GM18907 (cell line): ENCODE measurements around the gene GRIK4.

Source experiments
- ATAC-seq: cut with Tn5 transposase; IDR thresholded peaks from one replicate; pipeline ENCODE4 v1.9.1; 2021; ENCODE audit warnings: mild to moderate bottlenecking, moderate library complexity; ENCODE audit not compliant: unreplicated experiment

Gene GRIK4

GRCh38 chr11:120797143-120797542, 285.6 kb downstream of the GRIK4 start:
- no peak for ATAC-seq

- no peak for ATAC-seq
Measured at GRCh38 chr11:120798854-120799253, 287.3 kb downstream of the GRIK4 start.

- ATAC-seq, result no peak
Measured at GRCh38 chr11:120800206-120800605, 288.7 kb downstream of the GRIK4 start.

GRCh38 chr11:120801801-120802689, 290.5 kb downstream of the GRIK4 start:
- ATAC-seq, result no peak

GRCh38 chr11:120805960-120806555, 294.5 kb downstream of the GRIK4 start:
- no peak for ATAC-seq

GRCh38 chr11:120807414-120808150, 296.0 kb downstream of the GRIK4 start:
- no peak for ATAC-seq

GRCh38 chr11:120808616-120809050, 297.1 kb downstream of the GRIK4 start:
- no peak for ATAC-seq

- ATAC-seq, result no peak
Measured at GRCh38 chr11:120810251-120810650, 298.7 kb downstream of the GRIK4 start.

GRCh38 chr11:120811199-120811598, 299.7 kb downstream of the GRIK4 start:
- no peak for ATAC-seq

- ATAC-seq, result no peak
Measured at GRCh38 chr11:120811731-120812130, 300.2 kb downstream of the GRIK4 start.

GRCh38 chr11:120814531-120815318, 303.2 kb downstream of the GRIK4 start:
- ATAC-seq, result no peak

- ATAC-seq, result no peak
Measured at GRCh38 chr11:120815319-120816100, 304.0 kb downstream of the GRIK4 start.

GRCh38 chr11:120816176-120816575, 304.6 kb downstream of the GRIK4 start:
- ATAC-seq, result no peak

GRCh38 chr11:120816711-120817110, 305.2 kb downstream of the GRIK4 start:
- ATAC-seq, result no peak

GRCh38 chr11:120817158-120817557, 305.6 kb downstream of the GRIK4 start:
- ATAC-seq, result no peak

GRCh38 chr11:120818097-120818496, 306.5 kb downstream of the GRIK4 start:
- no peak for ATAC-seq

GRCh38 chr11:120819003-120819402, 307.5 kb downstream of the GRIK4 start:
- no peak for ATAC-seq

- no peak for ATAC-seq
Measured at GRCh38 chr11:120819437-120820365, 308.2 kb downstream of the GRIK4 start.

GRCh38 chr11:120823159-120823558, 311.6 kb downstream of the GRIK4 start:
- no peak for ATAC-seq
